ENCODE measurements around the gene RPL6.

- TF ChIP-seq CTCF (IDR thresholded peaks at IDR 0.05) (no peak), POLR2A (IDR thresholded peaks at IDR 0.05) (no peak), POLR2AphosphoS5 (IDR thresholded peaks at IDR 0.05) (no peak), EP300 (IDR thresholded peaks at IDR 0.05) (no peak)
Observed at GRCh38 chr12:112413855-112414625, 4.6 kb upstream of the RPL6 start.

Data from sigmoid colon (tissue), 4 donors.